ENCODE data around the gene APOM.

Gene APOM

DNA sequence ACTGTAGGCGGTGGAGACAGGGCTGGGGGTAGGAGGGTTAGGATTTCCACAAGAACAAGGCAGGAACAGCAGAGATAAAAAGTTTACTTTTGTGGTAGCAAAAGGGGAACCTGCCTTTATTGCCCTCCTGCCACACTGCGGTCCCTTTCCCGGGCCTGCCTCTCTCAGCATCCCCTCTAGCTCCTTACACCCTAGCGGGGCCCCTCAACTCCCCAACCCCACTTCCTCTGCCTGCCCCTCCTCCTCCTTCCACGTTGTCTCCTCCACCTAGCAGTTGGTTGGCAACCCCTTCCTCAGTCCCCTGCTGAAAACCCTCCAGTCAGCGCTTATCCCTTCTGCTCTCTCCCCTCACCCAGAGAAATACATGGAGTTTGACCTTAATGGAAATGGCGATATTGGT, 39.9 kb upstream of the APOM start:
- H3K27ac ChIP-seq, result no peak overlapping the region
- TF ChIP-seq ZFX (IDR thresholded peaks at IDR 0.05) (no peak), CTCF (conservative IDR thresholded peaks at IDR 0.05) (no peak)

GRCh38 chr6:31617010-31617409, 38.7 kb upstream of the APOM start:
- no peak overlapping the region for H3K27ac ChIP-seq

DNA sequence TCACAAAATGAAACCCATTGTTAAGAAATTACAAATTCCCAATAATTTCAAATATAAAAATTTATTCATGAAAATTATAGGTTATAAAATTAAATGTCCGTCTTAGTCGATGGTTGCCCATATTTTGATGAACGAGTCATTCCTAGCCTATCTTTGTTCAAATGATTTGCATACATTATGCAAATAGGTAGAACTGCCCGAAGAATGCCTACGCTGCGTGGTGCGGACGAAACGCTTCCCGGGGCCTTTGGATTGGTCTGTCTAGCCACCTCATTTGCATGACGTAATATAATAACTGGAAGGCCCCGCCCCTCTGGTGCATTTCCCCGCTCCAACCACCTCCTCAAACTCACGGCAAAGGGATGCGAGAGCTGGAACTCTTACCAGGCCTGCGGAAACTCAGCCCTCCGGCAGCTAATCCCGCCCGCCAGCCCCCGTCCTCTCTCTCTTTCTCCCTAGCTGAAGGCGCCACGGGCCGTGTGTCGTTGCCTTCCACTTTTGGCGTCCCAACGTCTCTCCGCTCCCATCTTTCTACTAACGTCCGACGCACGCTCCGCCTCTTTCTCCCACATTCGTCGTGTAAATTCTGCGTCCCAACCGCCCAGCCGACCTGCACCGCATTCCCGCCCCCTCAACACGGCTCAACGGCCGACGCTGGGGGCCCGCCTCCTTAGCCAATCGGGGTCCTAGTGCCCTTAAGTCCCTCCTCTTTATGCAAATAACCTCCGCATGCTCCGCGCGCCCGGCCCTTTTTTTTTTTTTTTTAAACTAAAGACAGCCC, 35.7 kb upstream of the APOM start:
- no peak for TF ChIP-seq ZFX (IDR thresholded peaks at IDR 0.05)
- TF ChIP-seq CTCF (conservative IDR thresholded peaks at IDR 0.05), result no peak
- peak overlapping the region; percentile 99 for H3K27ac ChIP-seq

More at GRCh38 chr6:31617010-31617409, 38.7 kb upstream of the APOM start:
- TF ChIP-seq CTCF (conservative IDR thresholded peaks at IDR 0.05) (no peak), ZFX (IDR thresholded peaks at IDR 0.05) (no peak)

- H3K27ac ChIP-seq, result peak within 1 kb of the TSS; percentile 99
- TF ChIP-seq CTCF (conservative IDR thresholded peaks at IDR 0.05) (no peak), ZFX (IDR thresholded peaks at IDR 0.05) (peak; percentile 74; the same call in 1 of the 2 replicates)
These were observed 34.9 kb upstream of the APOM start, which contains the start of gene PRRC2A for GRCh38 chr6:31620586-31621319. TSS of gene PRRC2A (plus strand) at chr6:31620715. CDS start at chr6:31622790, 2,075 bp downstream.

DNA sequence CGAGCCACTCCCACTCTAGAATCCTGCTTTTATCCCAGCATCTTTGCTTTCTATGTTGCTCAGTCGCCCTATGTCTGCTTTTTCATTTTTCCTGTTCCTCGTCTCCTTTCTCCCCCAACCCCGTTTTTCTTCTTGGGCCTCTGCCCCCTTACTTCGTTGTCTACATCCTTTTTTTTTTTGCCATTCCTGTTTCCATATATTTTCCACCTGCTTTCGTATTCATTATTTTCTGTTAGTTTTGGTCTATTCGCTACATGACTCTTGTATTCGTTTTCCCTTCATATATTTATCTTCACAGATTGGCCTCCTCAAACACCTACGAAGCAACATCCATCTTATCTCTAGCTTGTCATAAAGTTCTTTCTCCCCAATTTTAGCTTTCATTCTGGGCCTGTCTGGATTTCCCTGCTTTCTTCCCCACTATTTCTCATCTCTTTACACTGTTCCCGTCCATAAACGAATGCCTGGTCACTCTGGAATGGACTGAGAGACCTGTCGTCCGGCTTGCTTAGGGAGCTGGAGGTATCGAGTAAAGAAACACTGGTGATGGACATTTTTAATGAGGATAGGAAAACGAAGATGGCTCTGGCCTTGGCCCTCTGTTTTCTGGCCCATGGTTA, 34.3 kb upstream of the APOM start:
- peak overlapping the region; percentile 99 for H3K27ac ChIP-seq
- TF ChIP-seq CTCF (conservative IDR thresholded peaks at IDR 0.05) (no peak), ZFX (IDR thresholded peaks at IDR 0.05) (no peak)

DNA sequence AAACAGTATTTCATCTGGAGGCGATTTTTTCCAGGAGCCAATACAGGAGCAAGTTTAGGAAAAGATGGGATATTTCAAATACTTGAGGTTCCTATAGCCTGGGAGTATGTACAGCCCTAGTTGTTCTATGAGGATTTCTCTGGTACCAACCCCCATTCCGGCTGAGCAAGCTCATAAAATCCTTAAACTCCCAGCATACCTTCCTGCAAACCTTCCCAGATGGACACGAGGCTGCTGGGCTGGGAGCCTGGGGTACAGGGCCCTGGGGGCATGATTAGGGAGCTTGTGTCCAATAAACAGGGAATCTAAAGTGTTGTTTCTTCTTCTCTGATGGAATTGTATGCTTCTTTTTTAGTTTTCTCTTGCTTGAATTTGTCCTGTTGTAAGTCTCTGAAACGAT, 33.7 kb upstream of the APOM start:
- TF ChIP-seq ZFX (IDR thresholded peaks at IDR 0.05), result no peak
- no peak for TF ChIP-seq CTCF (conservative IDR thresholded peaks at IDR 0.05)
- H3K27ac ChIP-seq, result peak overlapping the region; percentile 99

DNA sequence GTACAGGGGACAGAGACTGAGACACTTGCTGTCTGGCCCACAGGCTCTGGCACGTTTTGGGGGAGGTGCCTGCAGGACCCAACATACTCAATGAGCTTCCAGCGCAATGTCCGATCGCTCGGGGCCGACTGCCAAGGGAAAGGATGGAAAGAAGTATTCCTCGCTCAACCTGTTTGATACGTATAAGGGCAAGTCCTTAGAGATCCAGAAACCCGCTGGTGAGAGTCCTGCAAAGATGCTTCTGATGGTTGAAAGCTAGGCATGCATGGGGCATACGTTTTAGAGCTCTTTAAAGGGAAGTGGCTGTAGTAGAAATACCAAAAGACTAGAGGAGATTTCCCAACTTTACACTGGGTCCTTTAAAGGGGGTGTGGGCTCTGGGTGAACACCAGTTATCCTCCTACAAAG, 33.0 kb upstream of the APOM start:
- TF ChIP-seq CTCF (conservative IDR thresholded peaks at IDR 0.05) (no peak), ZFX (IDR thresholded peaks at IDR 0.05) (no peak)
- H3K27ac ChIP-seq, result peak overlapping the region; percentile 99

Data from C4-2B (cell line).